Breast epithelium (tissue), 4 donors: ENCODE measurements around the gene INHBB. TPM values are rescaled to one million over a fixed set of nuclear protein-coding genes. Genes with fewer than 3 reads are reported as not detected.

ENCODE experiments used
- DNase-seq, 2 donors: peaks; one replicate each; pipeline ENCODE4 v3.0.0-alpha.2; 2019; ENCODE audit warnings: low spot score in 2 of 2
- H3K27ac ChIP-seq, 2 donors: fragments of 200-600 bp; sonication (generic) in 1 of 2; one replicate each; pipeline ENCODE4 v1.5.1; 2016 to 2019; ENCODE audit warnings: mild to moderate bottlenecking in 1 of 2
- H3K27me3 ChIP-seq, 2 donors: fragments of 200-600 bp; sonication (generic) in 1 of 2; one replicate each; pipeline versions ENCODE4 v1.5.1 to v1.6.0; 2017 to 2019; ENCODE audit warnings: control low read depth in 1 of 2, mild to moderate bottlenecking in 1 of 2
- H3K36me3 ChIP-seq: fragments of 200-600 bp; one replicate; pipeline ENCODE4 v1.5.1; 2019
- H3K4me1 ChIP-seq, 2 donors: fragments of 200-600 bp; sonication (generic); one replicate each; pipeline ENCODE4 v1.5.1; 2016 to 2019; ENCODE audit warnings: control low read depth in 1 of 2
- H3K4me3 ChIP-seq, 3 donors: fragments of 200-600 bp; sonication (generic); 1 replicate in 2 of 3; 2 replicates in 1 of 3; pipeline ENCODE4 v1.5.1; 2016 to 2019; ENCODE audit warnings: mild to moderate bottlenecking in 3 of 3, moderate library complexity in 2 of 3
- H3K9me3 ChIP-seq, 2 donors: fragments of 200-600 bp; sonication (generic) in 1 of 2; one replicate each; pipeline ENCODE4 v1.5.1; 2016 to 2019; ENCODE audit warnings: control low read depth in 1 of 2
- POLR2A ChIP-seq: fragments of 450-650 bp; IDR thresholded peaks from one replicate; pipeline ENCODE4 v1.6.1; 2016; ENCODE audit warnings: antibody characterized with exemption, mild to moderate bottlenecking, moderate library complexity
- POLR2AphosphoS5 ChIP-seq, 3 donors: sonication (generic); formaldehyde crosslinking; IDR thresholded peaks; one replicate each; pipeline ENCODE4 v1.6.1; 2017; ENCODE audit warnings: antibody characterized with exemption in 3 of 3
- intact Hi-C: fragments of 100-400 bp; cut with DNase I; formaldehyde crosslinking; loops from one replicate; pipeline ENCODE4 v1.15.1; 2023; ENCODE audit warnings: low total_unique reads
- total RNA-seq, 3 donors: library from RNA; depleted of rRNA; stranded (reverse); fragments of >200 nt; gene quantifications; one replicate each; pipeline ENCODE4 v1.1.0, GENCODE V29; 2016
- TF ChIP-seq, protein P1 (sequence below), 3 donors: fragments of 450-650 bp; IDR thresholded peaks; one replicate each; pipeline ENCODE4 v1.5.1; 2016 to 2017; ENCODE audit warnings: antibody characterized with exemption in 3 of 3, mild to moderate bottlenecking in 3 of 3, moderate library complexity in 3 of 3

The INHBB gene
- total RNA-seq, 3 donors from 2014 or later = 35.0 to 60.6 (median 42.3) TPM

GRCh38 chr2:120381192-120381591 is 35.3 kb downstream of the INHBB start:
- H3K36me3 ChIP-seq = no peaks in the 10 kb centered on the region
- TF ChIP-seq, protein P1, sequence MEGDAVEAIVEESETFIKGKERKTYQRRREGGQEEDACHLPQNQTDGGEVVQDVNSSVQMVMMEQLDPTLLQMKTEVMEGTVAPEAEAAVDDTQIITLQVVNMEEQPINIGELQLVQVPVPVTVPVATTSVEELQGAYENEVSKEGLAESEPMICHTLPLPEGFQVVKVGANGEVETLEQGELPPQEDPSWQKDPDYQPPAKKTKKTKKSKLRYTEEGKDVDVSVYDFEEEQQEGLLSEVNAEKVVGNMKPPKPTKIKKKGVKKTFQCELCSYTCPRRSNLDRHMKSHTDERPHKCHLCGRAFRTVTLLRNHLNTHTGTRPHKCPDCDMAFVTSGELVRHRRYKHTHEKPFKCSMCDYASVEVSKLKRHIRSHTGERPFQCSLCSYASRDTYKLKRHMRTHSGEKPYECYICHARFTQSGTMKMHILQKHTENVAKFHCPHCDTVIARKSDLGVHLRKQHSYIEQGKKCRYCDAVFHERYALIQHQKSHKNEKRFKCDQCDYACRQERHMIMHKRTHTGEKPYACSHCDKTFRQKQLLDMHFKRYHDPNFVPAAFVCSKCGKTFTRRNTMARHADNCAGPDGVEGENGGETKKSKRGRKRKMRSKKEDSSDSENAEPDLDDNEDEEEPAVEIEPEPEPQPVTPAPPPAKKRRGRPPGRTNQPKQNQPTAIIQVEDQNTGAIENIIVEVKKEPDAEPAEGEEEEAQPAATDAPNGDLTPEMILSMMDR (IDR thresholded peaks at IDR 0.05) = no peak
- TF ChIP-seq POLR2A (no peak), POLR2AphosphoS5 (IDR thresholded peaks at IDR 0.05) (no peak)

DNA sequence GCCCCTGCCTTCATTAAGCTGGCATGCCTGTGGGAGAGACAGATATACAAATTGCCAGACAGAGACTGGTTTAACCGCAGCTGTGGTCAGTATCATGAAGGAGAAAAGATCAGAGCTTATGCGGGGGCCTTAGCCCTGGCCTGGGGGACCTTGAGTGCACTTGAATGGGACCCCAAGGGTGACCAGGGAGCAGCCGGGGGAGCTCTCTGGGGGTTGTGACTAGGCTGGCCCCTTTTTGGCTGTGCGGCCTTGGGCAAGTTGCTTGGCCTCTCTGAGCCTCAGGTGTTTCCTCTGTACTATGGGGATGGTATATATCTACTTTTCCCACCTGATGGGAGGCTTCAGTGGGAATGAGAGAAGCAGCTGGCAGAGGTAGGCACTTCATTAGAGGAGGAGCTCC is 35.7 kb downstream of the INHBB start:
- Histone ChIP-seq H3K4me3 (no peak overlapping the region), H3K9me3 (no peaks in the 10 kb centered on the region), H3K4me1 (no peaks in the 10 kb centered on the region), H3K27ac (no peak overlapping the region), H3K36me3 (no peaks in the 10 kb centered on the region), H3K27me3 (no peaks in the 10 kb centered on the region)
- intact Hi-C loops = no loop called here
- TF ChIP-seq POLR2AphosphoS5 (IDR thresholded peaks at IDR 0.05) (no peak), POLR2A (no peak)
- no peak for DNase-seq

More at GRCh38 chr2:120381192-120381591, 35.3 kb downstream of the INHBB start:
- Histone ChIP-seq H3K4me3 (no peak overlapping the region), H3K4me1 (no peaks in the 10 kb centered on the region), H3K9me3 (no peaks in the 10 kb centered on the region), H3K27ac (no peak overlapping the region), H3K27me3 (no peaks in the 10 kb centered on the region)
- intact Hi-C loops = no loop called here
- no peak for DNase-seq

DNA sequence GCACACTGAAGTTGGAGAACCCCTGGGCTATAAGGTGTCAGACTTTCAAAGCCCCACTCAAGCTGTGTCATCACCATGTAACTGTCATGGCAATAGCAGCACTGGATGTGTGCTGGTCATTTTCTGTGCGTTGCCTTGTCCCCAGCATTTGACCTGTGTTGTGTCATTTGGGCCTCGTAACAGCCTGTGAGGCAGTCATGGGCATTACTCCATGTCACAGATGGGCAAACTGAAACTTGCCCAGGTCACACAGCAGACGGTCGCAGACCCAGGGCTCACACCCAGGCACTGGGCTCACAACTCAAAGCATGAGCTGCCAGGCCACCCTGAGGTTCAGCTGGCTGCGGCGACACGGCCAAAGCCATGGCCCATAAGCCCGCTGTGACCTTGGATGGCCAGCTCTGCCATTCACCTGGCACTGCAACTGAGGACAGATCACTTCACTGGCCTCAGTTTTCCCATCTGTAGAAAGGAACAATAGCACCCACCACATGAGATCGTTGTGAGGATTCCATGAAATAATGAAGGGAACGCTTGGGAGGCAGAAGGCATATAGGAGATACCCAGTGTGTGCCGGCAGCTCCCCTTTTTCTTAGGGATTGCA is 36.7 kb downstream of the INHBB start:
- Histone ChIP-seq H3K27ac (no peak overlapping the region), H3K36me3 (no peaks in the 10 kb centered on the region), H3K4me1 (no peaks in the 10 kb centered on the region), H3K9me3 (no peaks in the 10 kb centered on the region), H3K27me3 (no peaks in the 10 kb centered on the region), H3K4me3 (no peak overlapping the region)
- DNase-seq = no peak
- TF ChIP-seq POLR2A (no peak), POLR2AphosphoS5 (IDR thresholded peaks at IDR 0.05) (no peak)
- TF ChIP-seq, protein P1 (IDR thresholded peaks at IDR 0.05) = no peak
- intact Hi-C loops = no loop called here

- no peak overlapping the region for H3K4me3 ChIP-seq
- no peak for DNase-seq
These were observed 37.3 kb downstream of the INHBB start for GRCh38 chr2:120383191-120383590.

DNA sequence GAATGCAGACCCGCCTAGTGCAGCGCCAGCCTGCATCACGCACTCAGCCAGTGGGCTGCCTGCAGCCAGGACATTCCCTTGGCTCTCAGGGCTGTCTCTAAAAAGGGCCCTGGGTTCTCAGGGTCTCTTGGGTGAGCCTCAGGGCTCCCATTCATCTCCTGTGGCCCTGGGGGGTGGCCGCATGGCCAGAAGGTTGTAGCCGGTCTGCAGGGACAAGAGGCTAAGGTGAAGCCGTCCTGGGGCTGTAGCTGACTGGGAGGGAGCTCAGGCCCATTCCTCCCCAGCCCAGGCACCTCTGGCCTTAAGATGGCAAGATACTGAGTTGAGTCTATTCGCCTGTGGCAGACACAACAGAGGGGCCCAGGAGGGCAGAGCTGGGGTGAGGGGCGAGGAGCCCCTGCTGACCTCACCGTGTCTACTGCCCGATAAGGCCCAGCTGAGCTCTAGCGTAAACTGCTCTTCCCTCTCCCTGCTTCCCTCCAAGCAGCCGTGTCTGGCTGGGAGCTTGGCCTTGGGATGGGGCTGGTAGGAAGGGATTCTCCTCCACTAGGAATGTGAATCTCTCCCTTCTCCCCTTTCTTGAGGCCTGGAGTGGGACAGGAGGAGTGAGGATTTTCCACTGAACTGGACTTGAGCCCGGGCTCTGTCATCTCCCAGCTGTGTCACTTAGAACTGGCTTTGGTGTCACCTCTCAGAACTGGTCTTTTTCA is 37.9 kb downstream of the INHBB start:
- TF ChIP-seq POLR2AphosphoS5 (IDR thresholded peaks at IDR 0.05) = no peak
- no peak for TF ChIP-seq POLR2A
- TF ChIP-seq, protein P1 (IDR thresholded peaks at IDR 0.05) = no peak

More at GRCh38 chr2:120383191-120383590, 37.3 kb downstream of the INHBB start:
- Histone ChIP-seq H3K36me3 (no peaks in the 10 kb centered on the region), H3K4me1 (no peaks in the 10 kb centered on the region), H3K27me3 (no peaks in the 10 kb centered on the region), H3K9me3 (no peaks in the 10 kb centered on the region), H3K27ac (no peak overlapping the region)
- no peak for TF ChIP-seq POLR2A
- TF ChIP-seq, protein P1 (IDR thresholded peaks at IDR 0.05) = no peak
- no peak for TF ChIP-seq POLR2AphosphoS5 (IDR thresholded peaks at IDR 0.05)
- intact Hi-C loops = no loop called here

More for the DNA sequence above, 37.9 kb downstream of the INHBB start:
- no peak overlapping the region for H3K4me3 ChIP-seq
- intact Hi-C loops = no loop called here
- no peaks in the 10 kb centered on the region for H3K27me3 ChIP-seq
- no peak for DNase-seq
- H3K9me3 ChIP-seq = no peaks in the 10 kb centered on the region
- H3K36me3 ChIP-seq = no peaks in the 10 kb centered on the region
- H3K27ac ChIP-seq = no peak overlapping the region
- H3K4me1 ChIP-seq = no peaks in the 10 kb centered on the region
